Panc1 (cell line): ENCODE results near the gene RHOA. TPM values are rescaled to one million over a fixed set of nuclear protein-coding genes. Genes with fewer than 3 reads are reported as not detected.

Experiments used
- ATAC-seq: fragments of 200-7000 bp; cut with Tn5 transposase; 2 replicates; pipeline ENCODE4 v1.9.1; 2020; ENCODE audit warnings: mild to moderate bottlenecking, moderate library complexity
- BruUV-seq: library from RNA; stranded (reverse); fragments of 400-500 nt; replicated peaks from 2 replicates; lab custom pipeline; 2021; lab: Mats Ljungman, UMichigan
- CTCF ChIA-PET: fragments of 300-600 bp; sonication (Branson Sonifier 250); formaldehyde crosslinking; loops from one replicate; lab custom pipeline; 2022; ENCODE audit warnings: antibody characterized with exemption; lab: Charles Lee
- POLR2A ChIA-PET: fragments of 300-600 bp; sonication (Branson Sonifier 250); formaldehyde crosslinking; loops from one replicate; lab custom pipeline; 2022; ENCODE audit warnings: antibody characterized with exemption; lab: Charles Lee
- DNase-seq: peaks from one replicate; pipeline ENCODE4 v3.0.0-alpha.2; 2010; ENCODE audit warnings: low read depth, low spot score
- H3K27ac ChIP-seq: 2 replicates; pipeline ENCODE4 v1.5.1; 2011; ENCODE audit warnings: mild to moderate bottlenecking, low read length, inconsistent platforms
- H3K27me3 ChIP-seq: fragments of 200-500 bp; sonication (Bioruptor generic); 2 replicates; pipeline ENCODE4 v1.6.0; 2014; ENCODE audit warnings: low read length, inconsistent platforms; ENCODE audit not compliant: control insufficient read depth, insufficient read depth
- H3K36me3 ChIP-seq: fragments of 200-500 bp; sonication (Bioruptor generic); 2 replicates; pipeline ENCODE4 v1.5.1; 2014; ENCODE audit warnings: inconsistent platforms, mild to moderate bottlenecking, low read length, moderate library complexity; ENCODE audit not compliant: control insufficient read depth, insufficient read depth
- H3K4me1 ChIP-seq: 2 replicates; pipeline ENCODE4 v1.5.1; 2011; ENCODE audit warnings: inconsistent platforms, mild to moderate bottlenecking, low read length, moderate library complexity; ENCODE audit not compliant: control insufficient read depth, insufficient read depth
- H3K4me3 ChIP-seq, 2 experiments: 2 replicates each; pipeline ENCODE4 v1.5.1; 2011 to 2012; ENCODE audit warnings: low read depth in 2 of 2, low read length in 2 of 2, mild to moderate bottlenecking in 2 of 2, inconsistent platforms in 1 of 2, moderate library complexity in 1 of 2
- H3K9me3 ChIP-seq: fragments of 200-500 bp; sonication (Bioruptor generic); 2 replicates; pipeline ENCODE4 v1.5.1; 2014; ENCODE audit warnings: low read depth, mild to moderate bottlenecking, inconsistent platforms, low read length, moderate library complexity; ENCODE audit not compliant: control insufficient read depth, insufficient read depth
- CTCF ChIP-seq: fragments of 450-650 bp; IDR thresholded peaks from 2 replicates; pipeline ENCODE4 v1.5.1; 2017; ENCODE audit warnings: mild to moderate bottlenecking
- POLR2AphosphoS5 ChIP-seq: IDR thresholded peaks from 2 replicates; pipeline ENCODE4 v1.6.1; 2012; ENCODE audit warnings: mild to moderate bottlenecking, low read depth, low read length, moderate library complexity
- SIN3A ChIP-seq: IDR thresholded peaks from 2 replicates; pipeline ENCODE4 v1.6.1; 2012; ENCODE audit warnings: low read depth, mild to moderate bottlenecking, low read length, moderate library complexity, borderline replicate concordance; ENCODE audit not compliant: insufficient read depth
- TCF7L2 ChIP-seq: IDR thresholded peaks from 2 replicates; pipeline ENCODE4 v1.6.1; 2011; ENCODE audit warnings: mild to moderate bottlenecking, low read depth, low read length, inconsistent platforms
- in situ Hi-C: cut with HindIII; loops from 2 replicates; pipeline ENCODE4 v1.10.0; 2016; ENCODE audit warnings: low sequenced_read_pairs, low pct_unique_long_range_greater_than_20kb
- intact Hi-C: fragments of 100-400 bp; cut with micrococcal nuclease; formaldehyde crosslinking; loops from one replicate; pipeline ENCODE4 v1.10.0; 2022; ENCODE audit not compliant: unreplicated experiment
- total RNA-seq: library from RNA; stranded (reverse); gene quantifications from one replicate; pipeline ENCODE4 v1.2.1, GENCODE V29; 2021; ENCODE audit not compliant: unreplicated experiment
- TF ChIP-seq, protein P1 (sequence below), 2 experiments: IDR thresholded peaks; 2 replicates each; pipeline ENCODE4 v1.6.1; 2011 to 2012; ENCODE audit warnings: low read depth in 2 of 2, control low read depth in 1 of 2, low read length in 1 of 2, mild to moderate bottlenecking in 1 of 2, moderate library complexity in 1 of 2; ENCODE audit not compliant: insufficient read depth in 1 of 2

The RHOA gene
- total RNA-seq, 1 experiment from 2014 or later: 296 TPM

DNA sequence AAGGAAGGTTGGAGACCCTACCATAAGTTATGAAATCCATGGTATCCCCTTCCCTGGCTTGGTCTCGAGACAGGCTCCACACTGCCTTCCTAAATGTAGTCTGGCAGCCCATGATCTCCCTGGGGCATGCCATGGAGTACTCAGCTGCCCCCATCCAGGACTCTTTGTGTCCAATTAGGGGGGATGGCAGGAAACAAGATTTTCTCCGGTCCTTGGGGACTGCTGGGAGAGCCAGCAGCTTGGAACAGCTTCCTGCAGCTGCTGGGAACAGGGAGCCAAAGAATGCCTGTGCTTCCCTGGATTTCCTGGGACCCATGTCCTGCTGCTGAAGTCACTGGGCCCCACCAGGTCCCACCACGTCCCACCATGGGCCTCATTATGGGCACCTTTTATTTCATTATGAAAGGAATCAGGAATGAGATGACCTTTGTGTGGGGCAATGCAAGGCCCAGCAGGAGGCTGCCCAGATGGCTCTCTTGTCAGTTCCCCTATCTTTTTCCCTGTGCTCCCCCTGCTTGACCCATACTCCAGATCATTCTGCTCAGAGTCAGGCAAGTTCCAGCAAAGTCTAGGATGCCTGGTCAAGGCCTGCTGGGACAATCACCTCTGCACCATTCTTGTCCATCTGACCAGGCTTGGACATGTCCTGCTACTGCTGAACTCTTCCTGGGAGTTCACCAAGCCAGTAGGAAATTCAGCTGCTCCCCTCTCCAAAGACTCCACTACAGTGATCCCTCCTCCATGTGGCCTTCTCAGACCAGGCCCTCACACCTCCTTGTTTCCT, 43.3 kb upstream of the RHOA start:
- no peak for ATAC-seq
- BruUV-seq: no TSS peak
- Histone ChIP-seq H3K27me3 (no peaks in the 10 kb centered on the region), H3K9me3 (no peaks in the 10 kb centered on the region), H3K27ac (no peak overlapping the region), H3K36me3 (no peaks in the 10 kb centered on the region), H3K4me3 (no peak overlapping the region), H3K4me1 (peaks cover 3% of the 10 kb centered on the region; the same call in 1 of the 2 replicates)
- TF ChIP-seq POLR2AphosphoS5 (no peak), CTCF (no peak), TCF7L2 (no peak), SIN3A (no peak)
- TF ChIP-seq, protein P1, sequence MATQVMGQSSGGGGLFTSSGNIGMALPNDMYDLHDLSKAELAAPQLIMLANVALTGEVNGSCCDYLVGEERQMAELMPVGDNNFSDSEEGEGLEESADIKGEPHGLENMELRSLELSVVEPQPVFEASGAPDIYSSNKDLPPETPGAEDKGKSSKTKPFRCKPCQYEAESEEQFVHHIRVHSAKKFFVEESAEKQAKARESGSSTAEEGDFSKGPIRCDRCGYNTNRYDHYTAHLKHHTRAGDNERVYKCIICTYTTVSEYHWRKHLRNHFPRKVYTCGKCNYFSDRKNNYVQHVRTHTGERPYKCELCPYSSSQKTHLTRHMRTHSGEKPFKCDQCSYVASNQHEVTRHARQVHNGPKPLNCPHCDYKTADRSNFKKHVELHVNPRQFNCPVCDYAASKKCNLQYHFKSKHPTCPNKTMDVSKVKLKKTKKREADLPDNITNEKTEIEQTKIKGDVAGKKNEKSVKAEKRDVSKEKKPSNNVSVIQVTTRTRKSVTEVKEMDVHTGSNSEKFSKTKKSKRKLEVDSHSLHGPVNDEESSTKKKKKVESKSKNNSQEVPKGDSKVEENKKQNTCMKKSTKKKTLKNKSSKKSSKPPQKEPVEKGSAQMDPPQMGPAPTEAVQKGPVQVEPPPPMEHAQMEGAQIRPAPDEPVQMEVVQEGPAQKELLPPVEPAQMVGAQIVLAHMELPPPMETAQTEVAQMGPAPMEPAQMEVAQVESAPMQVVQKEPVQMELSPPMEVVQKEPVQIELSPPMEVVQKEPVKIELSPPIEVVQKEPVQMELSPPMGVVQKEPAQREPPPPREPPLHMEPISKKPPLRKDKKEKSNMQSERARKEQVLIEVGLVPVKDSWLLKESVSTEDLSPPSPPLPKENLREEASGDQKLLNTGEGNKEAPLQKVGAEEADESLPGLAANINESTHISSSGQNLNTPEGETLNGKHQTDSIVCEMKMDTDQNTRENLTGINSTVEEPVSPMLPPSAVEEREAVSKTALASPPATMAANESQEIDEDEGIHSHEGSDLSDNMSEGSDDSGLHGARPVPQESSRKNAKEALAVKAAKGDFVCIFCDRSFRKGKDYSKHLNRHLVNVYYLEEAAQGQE (IDR thresholded peaks at IDR 0.05; ENCODE audit: insufficient read depth in 1 of 2, low read depth in 2 of 2, low read length in 1 of 2): no peak
- in situ Hi-C loops (no loop called here), intact Hi-C loops (no loop called here)
- ChIA-PET POLR2A (no interaction called here), CTCF (interaction anchor here (0.6 kb wide), 1 partner anchor 23 kb away, joined by 10 read pairs; no protein-coding TSS in a partner anchor)
- no peak for DNase-seq

- no peak overlapping the region for H3K27ac ChIP-seq
- intact Hi-C loops: no loop called here
- H3K4me3 ChIP-seq: no peak overlapping the region
- ChIA-PET POLR2A (interaction anchor here (0.6 kb wide), 1 partner anchor 122 kb away, joined by 5 read pairs; no protein-coding TSS in a partner anchor), CTCF (interaction anchor here (0.6 kb wide), 1 partner anchor 24 kb away, joined by 10 read pairs; no protein-coding TSS in a partner anchor)
- H3K36me3 ChIP-seq: no peaks in the 10 kb centered on the region
- no peaks in the 10 kb centered on the region for H3K9me3 ChIP-seq
- TF ChIP-seq, protein P1 (IDR thresholded peaks at IDR 0.05; ENCODE audit: insufficient read depth in 1 of 2, low read depth in 2 of 2, low read length in 1 of 2): no peak
- TF ChIP-seq SIN3A (no peak), CTCF (no peak; the same call in 1 of the 2 replicates), TCF7L2 (no peak), POLR2AphosphoS5 (no peak)
- ATAC-seq: peak; percentile 72
- DNase-seq: no peak
- in situ Hi-C loops: no loop called here
- H3K27me3 ChIP-seq: no peaks in the 10 kb centered on the region
- BruUV-seq: no TSS peak
- H3K4me1 ChIP-seq: peaks cover 3% of the 10 kb centered on the region; the same call in 1 of the 2 replicates
These were observed 42.7 kb upstream of the RHOA start for GRCh38 chr3:49454458-49454857.
